HL-60 (cell line): ENCODE data around the gene TMX2.
"Not testable (repeated sequence)": the region's sequence is repeated elsewhere in the genome, so short reads cannot be mapped to it uniquely, and the experiment has no call there.

Experiments used
- GABPA ChIP-seq: IDR thresholded peaks from 2 replicates; pipeline ENCODE4 v1.6.1; 2012; ENCODE audit warnings: low read depth
- REST ChIP-seq: IDR thresholded peaks from 2 replicates; pipeline ENCODE4 v1.6.1; 2012; ENCODE audit warnings: low read depth; ENCODE audit not compliant: insufficient replicate concordance
- SPI1 ChIP-seq: IDR thresholded peaks from 2 replicates; pipeline ENCODE4 v1.6.1; 2012; ENCODE audit warnings: low read depth, mild to moderate bottlenecking, borderline replicate concordance
- TF ChIP-seq, protein P1 (sequence below): IDR thresholded peaks from one replicate; pipeline ENCODE4 v1.5.1; 2011; ENCODE audit warnings: low read length, control low read depth, inconsistent platforms; ENCODE audit not compliant: insufficient read depth

DNA sequence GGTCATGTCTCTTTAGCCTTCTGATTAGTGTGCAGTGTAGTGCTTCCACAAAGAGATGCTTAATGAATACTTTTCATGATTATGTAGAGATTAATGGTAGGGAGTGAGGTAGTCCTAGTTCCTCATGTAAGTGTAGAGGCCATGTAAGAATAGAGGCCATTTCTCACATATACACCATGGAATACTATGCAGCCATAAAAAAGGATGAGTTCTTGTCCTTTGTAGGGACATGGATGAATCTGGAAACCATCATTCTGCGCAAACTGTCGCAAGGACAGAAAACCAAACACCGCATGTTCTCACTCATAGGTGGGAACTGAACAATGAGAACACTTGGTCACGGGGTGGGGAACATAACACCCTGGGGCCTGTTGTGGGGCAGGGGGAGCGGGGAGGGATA is 21.9 kb upstream of the TMX2 start:
- TF ChIP-seq, protein P1, sequence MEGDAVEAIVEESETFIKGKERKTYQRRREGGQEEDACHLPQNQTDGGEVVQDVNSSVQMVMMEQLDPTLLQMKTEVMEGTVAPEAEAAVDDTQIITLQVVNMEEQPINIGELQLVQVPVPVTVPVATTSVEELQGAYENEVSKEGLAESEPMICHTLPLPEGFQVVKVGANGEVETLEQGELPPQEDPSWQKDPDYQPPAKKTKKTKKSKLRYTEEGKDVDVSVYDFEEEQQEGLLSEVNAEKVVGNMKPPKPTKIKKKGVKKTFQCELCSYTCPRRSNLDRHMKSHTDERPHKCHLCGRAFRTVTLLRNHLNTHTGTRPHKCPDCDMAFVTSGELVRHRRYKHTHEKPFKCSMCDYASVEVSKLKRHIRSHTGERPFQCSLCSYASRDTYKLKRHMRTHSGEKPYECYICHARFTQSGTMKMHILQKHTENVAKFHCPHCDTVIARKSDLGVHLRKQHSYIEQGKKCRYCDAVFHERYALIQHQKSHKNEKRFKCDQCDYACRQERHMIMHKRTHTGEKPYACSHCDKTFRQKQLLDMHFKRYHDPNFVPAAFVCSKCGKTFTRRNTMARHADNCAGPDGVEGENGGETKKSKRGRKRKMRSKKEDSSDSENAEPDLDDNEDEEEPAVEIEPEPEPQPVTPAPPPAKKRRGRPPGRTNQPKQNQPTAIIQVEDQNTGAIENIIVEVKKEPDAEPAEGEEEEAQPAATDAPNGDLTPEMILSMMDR: not testable (repeated sequence)
- TF ChIP-seq REST, GABPA, SPI1: not testable (repeated sequence)
